GM12873 (cell line): Measurements from ENCODE around the gene SWI5.

Source experiments
- TF ChIP-seq, protein P1 (sequence below): IDR thresholded peaks from 2 replicates; pipeline ENCODE4 v1.5.1; 2012; ENCODE audit warnings: low read depth, mild to moderate bottlenecking, moderate library complexity, low read length, control low read depth; ENCODE audit not compliant: insufficient read depth; ENCODE audit errors: missing control alignments

Gene SWI5

DNA sequence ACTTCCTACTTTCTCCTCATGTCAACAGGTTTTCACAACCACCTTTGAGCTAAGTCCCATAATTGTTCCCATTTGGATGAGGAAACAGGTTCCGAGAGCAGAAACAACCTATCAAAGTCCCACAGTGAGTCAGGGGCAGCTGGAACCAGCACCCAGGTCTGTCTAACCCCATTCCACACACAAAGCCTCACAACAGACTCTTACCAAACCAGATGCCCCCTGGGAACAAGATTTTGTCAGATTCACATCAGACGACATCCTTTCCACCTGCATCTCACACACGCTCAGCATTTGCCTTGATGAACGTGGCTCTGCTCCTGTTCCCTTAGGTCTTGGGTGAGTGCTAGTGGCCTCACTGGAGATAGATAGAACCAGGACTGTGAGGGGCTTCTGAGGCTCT is 17.0 kb downstream of the SWI5 start:
- TF ChIP-seq, protein P1, sequence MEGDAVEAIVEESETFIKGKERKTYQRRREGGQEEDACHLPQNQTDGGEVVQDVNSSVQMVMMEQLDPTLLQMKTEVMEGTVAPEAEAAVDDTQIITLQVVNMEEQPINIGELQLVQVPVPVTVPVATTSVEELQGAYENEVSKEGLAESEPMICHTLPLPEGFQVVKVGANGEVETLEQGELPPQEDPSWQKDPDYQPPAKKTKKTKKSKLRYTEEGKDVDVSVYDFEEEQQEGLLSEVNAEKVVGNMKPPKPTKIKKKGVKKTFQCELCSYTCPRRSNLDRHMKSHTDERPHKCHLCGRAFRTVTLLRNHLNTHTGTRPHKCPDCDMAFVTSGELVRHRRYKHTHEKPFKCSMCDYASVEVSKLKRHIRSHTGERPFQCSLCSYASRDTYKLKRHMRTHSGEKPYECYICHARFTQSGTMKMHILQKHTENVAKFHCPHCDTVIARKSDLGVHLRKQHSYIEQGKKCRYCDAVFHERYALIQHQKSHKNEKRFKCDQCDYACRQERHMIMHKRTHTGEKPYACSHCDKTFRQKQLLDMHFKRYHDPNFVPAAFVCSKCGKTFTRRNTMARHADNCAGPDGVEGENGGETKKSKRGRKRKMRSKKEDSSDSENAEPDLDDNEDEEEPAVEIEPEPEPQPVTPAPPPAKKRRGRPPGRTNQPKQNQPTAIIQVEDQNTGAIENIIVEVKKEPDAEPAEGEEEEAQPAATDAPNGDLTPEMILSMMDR = no peak

DNA sequence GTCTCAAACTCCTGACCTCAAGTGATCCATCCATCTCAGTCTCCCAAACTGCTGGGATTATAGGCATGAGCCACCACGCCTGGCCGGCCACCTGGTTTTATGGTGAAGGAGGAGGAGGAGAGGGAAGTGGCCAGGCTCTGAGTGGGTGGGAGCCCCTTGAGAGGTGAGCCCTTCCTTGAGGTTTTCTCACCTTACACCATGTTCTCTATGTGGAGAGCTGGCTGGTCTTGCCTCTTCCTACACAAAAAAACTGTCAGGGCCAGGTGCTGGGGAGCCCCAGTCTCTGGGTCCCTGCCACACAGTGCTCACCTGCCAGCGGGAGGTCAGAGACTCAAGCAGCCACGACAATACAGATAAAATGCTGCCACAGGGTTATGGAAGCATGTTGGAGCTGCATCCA is 18.1 kb downstream of the SWI5 start:
- TF ChIP-seq, protein P1 = no peak

DNA sequence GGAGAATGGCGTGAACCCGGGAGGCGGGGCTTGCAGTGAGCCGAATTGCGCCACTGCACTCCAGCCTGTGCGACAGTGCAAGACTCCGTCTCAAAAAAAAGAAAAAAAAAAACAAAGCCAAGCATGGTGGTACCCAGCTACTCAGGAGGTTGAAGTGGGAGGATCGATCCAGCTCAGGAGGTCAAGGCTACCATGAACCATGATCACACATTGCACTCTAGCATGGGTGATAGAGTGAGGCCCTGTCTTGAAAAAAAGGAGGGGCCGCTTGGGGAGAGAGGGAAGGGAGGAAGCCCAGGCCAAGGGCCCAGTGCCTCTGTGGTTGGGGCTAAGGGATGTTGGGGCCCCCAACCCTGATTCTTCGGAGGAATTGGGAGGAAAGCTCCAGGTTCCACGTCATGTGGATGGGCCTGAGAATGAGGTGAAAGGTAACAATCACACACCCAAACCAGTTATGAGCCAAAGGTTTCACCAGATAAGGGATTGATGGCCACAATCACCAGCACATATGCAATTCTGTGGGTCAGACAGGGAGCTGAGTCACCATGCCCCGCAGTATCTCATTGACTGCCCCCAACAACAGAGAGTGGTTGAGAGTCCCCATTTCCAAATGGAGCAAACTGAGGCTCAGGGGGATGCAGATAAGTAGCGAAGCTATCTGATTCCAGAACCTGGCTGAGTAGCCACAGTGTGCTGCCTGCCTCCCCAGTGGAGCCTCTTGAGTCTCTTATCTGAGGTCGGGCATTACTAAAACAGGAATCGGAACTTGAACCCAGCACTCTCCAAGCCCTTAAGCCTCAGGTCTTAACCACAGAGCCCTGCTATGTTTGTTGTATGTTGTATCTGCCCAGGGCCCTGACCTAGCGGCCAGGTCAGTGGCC is 20.5 kb downstream of the SWI5 start:
- TF ChIP-seq, protein P1 = no peak

GRCh38 chr9:128297221-128297773 is 21.2 kb downstream of the SWI5 start:
- TF ChIP-seq, protein P1 = no peak

DNA sequence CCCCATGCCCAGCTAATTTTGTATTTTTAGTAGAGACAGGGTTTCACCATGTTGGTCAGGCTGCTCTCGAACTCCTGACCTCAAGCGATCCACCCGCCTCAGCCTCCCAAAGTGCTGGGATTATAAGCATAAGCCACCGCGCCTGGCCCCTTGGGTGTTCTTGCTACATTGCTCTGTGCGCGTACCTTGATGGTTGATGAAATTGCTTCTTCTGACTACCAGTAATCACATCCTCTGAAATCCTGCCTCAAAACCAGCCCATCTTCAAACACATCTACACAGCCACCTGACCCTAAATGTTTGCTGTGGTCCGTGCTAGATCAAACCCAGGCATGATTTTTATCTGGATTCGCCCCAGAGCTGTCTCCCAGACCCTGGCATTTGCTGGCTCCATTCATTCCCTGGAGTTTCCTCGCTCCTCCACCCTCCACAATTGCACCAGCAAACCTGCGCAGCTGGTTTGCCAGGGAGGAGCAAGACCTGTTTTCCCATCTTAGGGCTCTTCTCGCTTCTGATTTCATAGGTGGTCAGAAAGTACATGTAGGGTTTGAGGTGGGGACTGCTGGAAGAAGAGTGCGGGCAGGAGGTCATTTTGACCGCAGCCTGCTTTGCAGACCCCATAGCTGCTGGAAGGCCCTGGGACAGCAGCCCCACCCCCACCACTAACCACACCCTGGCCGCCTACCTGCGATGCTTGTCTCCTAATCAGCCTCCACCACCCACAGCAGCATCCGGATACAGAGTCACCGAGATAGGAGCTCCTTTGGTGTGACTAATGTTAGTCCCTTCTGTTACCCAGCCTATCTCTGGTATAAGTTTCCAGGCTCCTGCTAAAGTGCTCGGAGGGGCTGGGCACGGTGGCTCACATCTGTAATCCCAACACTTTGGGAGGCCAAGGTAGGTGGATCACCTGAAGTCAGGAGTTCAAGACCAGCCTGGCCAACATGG is 22.7 kb downstream of the SWI5 start:
- TF ChIP-seq, protein P1 = no peak

- TF ChIP-seq, protein P1 = no peak
Measured at GRCh38 chr9:128304136-128304970, 28.3 kb downstream of the SWI5 start.
